ENCODE measurements around the gene TBC1D5.

Gene TBC1D5

GRCh38 chr3:17755836-17756235 lies 13.4 kb upstream of the TBC1D5 start:
- H4K20me1 ChIP-seq (ENCODE audit: insufficient read depth, low read length, poor library complexity, severe bottlenecking) = no peaks in the 10 kb centered on the region
- H3K9me2 ChIP-seq (replicated peaks; ENCODE audit: low read depth, low read length) = no peaks in the 10 kb centered on the region
- no peaks in the 10 kb centered on the region for H3K36me3 ChIP-seq (ENCODE audit: insufficient read depth, low read length)
- H3K4me3 ChIP-seq (ENCODE audit: low read length, poor library complexity, severe bottlenecking) = no peak overlapping the region
- no peak overlapping the region for H3K4me2 ChIP-seq (ENCODE audit: low read depth, low read length, poor library complexity, severe bottlenecking)
- H2AFZ ChIP-seq (ENCODE audit: low read length) = no peak overlapping the region
- TF ChIP-seq EZH2phosphoT487 (IDR thresholded peaks at IDR 0.05; ENCODE audit: borderline replicate concordance) (no peak), CTCF (conservative IDR thresholded peaks at IDR 0.05; ENCODE audit: low read length) (no peak)
- no peak overlapping the region for H3K9ac ChIP-seq (ENCODE audit: low read depth, low read length, poor library complexity, severe bottlenecking)
- no peaks in the 10 kb centered on the region for H3F3A ChIP-seq (ENCODE audit: low read depth)
- H3K9me3 ChIP-seq (ENCODE audit: insufficient read depth, low read depth, low read length) = no peaks in the 10 kb centered on the region
- peaks cover 9% of the 10 kb centered on the region for H3K4me1 ChIP-seq (ENCODE audit: insufficient read depth, low read length, poor library complexity, severe bottlenecking)
- no peaks in the 10 kb centered on the region for H3K79me2 ChIP-seq (ENCODE audit: insufficient read depth, low read length)
- no peaks in the 10 kb centered on the region for H3K27me3 ChIP-seq (ENCODE audit: insufficient read depth, low read length, poor library complexity, severe bottlenecking)

- TF ChIP-seq EZH2phosphoT487 (IDR thresholded peaks at IDR 0.05; ENCODE audit: borderline replicate concordance) = no peak
- no peak for TF ChIP-seq CTCF (conservative IDR thresholded peaks at IDR 0.05; ENCODE audit: low read length)
- H3K9me2 ChIP-seq (replicated peaks; ENCODE audit: low read depth, low read length) = no peaks in the 10 kb centered on the region
- no peaks in the 10 kb centered on the region for H3F3A ChIP-seq (ENCODE audit: low read depth)
- no peak overlapping the region for H3K9ac ChIP-seq (ENCODE audit: low read depth, low read length, poor library complexity, severe bottlenecking)
- H4K20me1 ChIP-seq (ENCODE audit: insufficient read depth, low read length, poor library complexity, severe bottlenecking) = no peaks in the 10 kb centered on the region
- peaks cover 17% of the 10 kb centered on the region for H3K4me1 ChIP-seq (ENCODE audit: insufficient read depth, low read length, poor library complexity, severe bottlenecking)
- no peaks in the 10 kb centered on the region for H3K79me2 ChIP-seq (ENCODE audit: insufficient read depth, low read length)
- no peaks in the 10 kb centered on the region for H3K36me3 ChIP-seq (ENCODE audit: insufficient read depth, low read length)
- H3K27me3 ChIP-seq (ENCODE audit: insufficient read depth, low read length, poor library complexity, severe bottlenecking) = no peaks in the 10 kb centered on the region
- H3K4me2 ChIP-seq (ENCODE audit: low read depth, low read length, poor library complexity, severe bottlenecking) = no peak overlapping the region
- no peak overlapping the region for H3K4me3 ChIP-seq (ENCODE audit: low read length, poor library complexity, severe bottlenecking)
- H2AFZ ChIP-seq (ENCODE audit: low read length) = no peak overlapping the region
- no peaks in the 10 kb centered on the region for H3K9me3 ChIP-seq (ENCODE audit: insufficient read depth, low read depth, low read length)
Observed at GRCh38 chr3:17753632-17753992, 11.2 kb upstream of the TBC1D5 start.

DNA sequence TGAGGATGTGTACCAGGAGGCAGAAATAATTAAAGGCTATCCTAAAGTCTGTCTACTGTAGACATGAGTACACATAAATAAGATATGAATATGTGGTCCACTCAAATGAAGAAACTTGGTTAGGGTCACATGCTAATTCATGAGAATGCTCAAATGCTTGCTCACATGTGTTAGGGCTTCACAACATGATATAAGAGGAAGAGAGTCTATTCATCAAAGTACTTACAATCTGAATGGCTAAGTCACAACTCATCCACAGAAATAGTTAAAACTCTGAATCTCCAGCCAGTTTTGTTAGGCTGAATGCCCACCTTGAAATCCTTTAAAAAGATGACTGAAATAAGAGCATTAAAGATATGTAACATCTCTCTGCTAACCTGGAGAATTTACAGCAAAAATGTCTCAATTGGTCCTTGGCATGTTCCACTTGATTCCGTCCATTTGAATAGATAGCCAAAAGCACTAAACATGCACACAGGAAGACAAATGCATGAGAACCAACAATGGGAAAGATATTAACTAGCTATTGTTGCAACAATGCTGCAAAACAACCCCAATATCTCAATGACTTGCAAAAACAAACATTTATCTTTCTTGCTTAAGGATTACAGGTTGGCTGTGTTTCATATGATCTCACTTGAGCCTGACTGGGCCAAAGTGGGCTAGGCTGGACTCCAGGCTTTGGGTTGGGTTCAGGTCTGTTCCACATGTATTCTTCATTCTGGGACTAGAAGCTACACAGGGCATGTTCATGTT lies 10.6 kb upstream of the TBC1D5 start:
- H3K9ac ChIP-seq (ENCODE audit: low read depth, low read length, poor library complexity, severe bottlenecking) = no peak overlapping the region
- no peak overlapping the region for H3K4me3 ChIP-seq (ENCODE audit: low read length, poor library complexity, severe bottlenecking)
- no peaks in the 10 kb centered on the region for H3K36me3 ChIP-seq (ENCODE audit: insufficient read depth, low read length)
- no peaks in the 10 kb centered on the region for H3K79me2 ChIP-seq (ENCODE audit: insufficient read depth, low read length)
- H4K20me1 ChIP-seq (ENCODE audit: insufficient read depth, low read length, poor library complexity, severe bottlenecking) = no peaks in the 10 kb centered on the region
- H3K27me3 ChIP-seq (ENCODE audit: insufficient read depth, low read length, poor library complexity, severe bottlenecking) = no peaks in the 10 kb centered on the region
- H3K9me2 ChIP-seq (replicated peaks; ENCODE audit: low read depth, low read length) = no peaks in the 10 kb centered on the region
- H3F3A ChIP-seq (ENCODE audit: low read depth) = no peaks in the 10 kb centered on the region
- H3K4me1 ChIP-seq (ENCODE audit: insufficient read depth, low read length, poor library complexity, severe bottlenecking) = peaks cover 17% of the 10 kb centered on the region
- H3K4me2 ChIP-seq (ENCODE audit: low read depth, low read length, poor library complexity, severe bottlenecking) = no peak overlapping the region
- no peaks in the 10 kb centered on the region for H3K9me3 ChIP-seq (ENCODE audit: insufficient read depth, low read depth, low read length)
- no peak for TF ChIP-seq EZH2phosphoT487 (IDR thresholded peaks at IDR 0.05; ENCODE audit: borderline replicate concordance)
- TF ChIP-seq CTCF (conservative IDR thresholded peaks at IDR 0.05; ENCODE audit: low read length) = no peak
- H2AFZ ChIP-seq (ENCODE audit: low read length) = no peak overlapping the region

Data from Loucy (cell line).